IMR-90 (cell line): ENCODE data around the gene MLYCD. TPM values are rescaled to one million over a fixed set of nuclear protein-coding genes. Genes with fewer than 3 reads are reported as not detected.

Source experiments
- ATAC-seq: fragments of 200-7000 bp; cut with Tn5 transposase; 2 replicates; pipeline ENCODE4 v1.9.1; 2020; ENCODE audit warnings: low read depth, mild to moderate bottlenecking, moderate library complexity
- BruUV-seq: library from RNA; stranded (reverse); fragments of 400-500 nt; replicated peaks from 2 replicates; lab custom pipeline; 2021; lab: Mats Ljungman, UMichigan
- CTCF ChIA-PET: fragments of 300-600 bp; formaldehyde crosslinking; extraction: SDS; loops from one replicate; lab custom pipeline; 2021; ENCODE audit warnings: antibody characterized with exemption; lab: Yijun Ruan, JAX
- POLR2A ChIA-PET: fragments of 300-600 bp; sonication (Branson Sonifier 250); formaldehyde crosslinking; loops from one replicate; lab custom pipeline; 2022; ENCODE audit warnings: antibody characterized with exemption; ENCODE audit not compliant: unreplicated experiment; lab: Charles Lee
- DNase-seq: peaks from one replicate; pipeline ENCODE4 v3.0.0; 2013
- H2AFZ ChIP-seq: replicated peaks from 2 replicates; pipeline ENCODE3; 2013; ENCODE audit warnings: low read length, mild to moderate bottlenecking; ENCODE audit not compliant: poor library complexity
- H2AK5ac ChIP-seq: 2 replicates; pipeline ENCODE4 v1.6.1; 2013; ENCODE audit warnings: low read depth, low read length, inconsistent platforms
- H2AK9ac ChIP-seq: replicated peaks from 2 replicates; pipeline ENCODE3; 2013; ENCODE audit warnings: mild to moderate bottlenecking, low read depth, low read length, moderate library complexity; ENCODE audit not compliant: poor library complexity
- H2BK120ac ChIP-seq: 2 replicates; pipeline ENCODE4 v1.6.1; 2013; ENCODE audit warnings: low read depth, low read length, inconsistent platforms
- H2BK15ac ChIP-seq: 3 replicates; pipeline ENCODE4 v1.6.1; 2013; ENCODE audit warnings: low read depth, low read length, inconsistent platforms
- H2BK20ac ChIP-seq: 2 replicates; pipeline ENCODE4 v1.6.1; 2013; ENCODE audit warnings: low read depth, mild to moderate bottlenecking, inconsistent platforms, low read length, moderate library complexity
- H2BK5ac ChIP-seq: 2 replicates; pipeline ENCODE4 v1.6.1; 2013; ENCODE audit warnings: mild to moderate bottlenecking, low read depth, low read length, inconsistent platforms; ENCODE audit not compliant: poor library complexity, severe bottlenecking
- H3K14ac ChIP-seq: replicated peaks from 2 replicates; pipeline ENCODE4 v1.6.1; 2013; ENCODE audit warnings: low read depth, low read length, inconsistent platforms
- H3K18ac ChIP-seq: 2 replicates; pipeline ENCODE4 v1.6.1; 2013; ENCODE audit warnings: low read depth, low read length, control low read depth
- H3K23ac ChIP-seq: 2 replicates; pipeline ENCODE4 v1.6.1; 2013; ENCODE audit warnings: low read depth, low read length, inconsistent platforms
- H3K27ac ChIP-seq: 2 replicates; pipeline ENCODE4 v1.5.1; 2013; ENCODE audit warnings: mild to moderate bottlenecking, control low read depth, low read length; ENCODE audit not compliant: insufficient read depth
- H3K27me3 ChIP-seq: 2 replicates; pipeline ENCODE4 v1.6.1; 2013; ENCODE audit warnings: low read length; ENCODE audit not compliant: control insufficient read depth, insufficient read depth
- H3K36me3 ChIP-seq: 2 replicates; pipeline ENCODE4 v1.6.1; 2013; ENCODE audit warnings: low read length, mixed read lengths; ENCODE audit not compliant: control insufficient read depth, insufficient read depth
- H3K4ac ChIP-seq: 2 replicates; pipeline ENCODE4 v1.6.1; 2013; ENCODE audit warnings: low read depth, low read length, inconsistent platforms
- H3K4me1 ChIP-seq: 2 replicates; pipeline ENCODE4 v1.6.1; 2013; ENCODE audit warnings: low read length, mixed read lengths; ENCODE audit not compliant: control insufficient read depth, insufficient read depth
- H3K4me2 ChIP-seq: 2 replicates; pipeline ENCODE4 v1.6.1; 2013; ENCODE audit warnings: low read depth, mild to moderate bottlenecking, control low read depth, low read length, moderate library complexity
- H3K4me3 ChIP-seq: 2 replicates; pipeline ENCODE4 v1.5.1; 2013; ENCODE audit warnings: low read depth, mild to moderate bottlenecking, control low read depth, low read length, moderate library complexity; ENCODE audit not compliant: insufficient read depth
- H3K56ac ChIP-seq: 2 replicates; pipeline ENCODE4 v1.6.1; 2013; ENCODE audit warnings: low read length, inconsistent platforms; ENCODE audit not compliant: insufficient read depth; ENCODE audit errors: extremely low read depth
- H3K79me1 ChIP-seq, 2 experiments: 2 replicates each; pipeline ENCODE4 v1.6.1; 2013; ENCODE audit warnings: low read length in 2 of 2, inconsistent platforms in 1 of 2, low read depth in 1 of 2
- H3K9ac ChIP-seq: 2 replicates; pipeline ENCODE4 v1.6.1; 2013; ENCODE audit warnings: low read depth, low read length, control low read depth
- H3K9me1 ChIP-seq: 2 replicates; pipeline ENCODE4 v1.6.1; 2013; ENCODE audit warnings: low read length, inconsistent platforms; ENCODE audit not compliant: insufficient read depth
- H3K9me3 ChIP-seq: 2 replicates; pipeline ENCODE4 v1.6.1; 2013; ENCODE audit warnings: low read length; ENCODE audit not compliant: control insufficient read depth, insufficient read depth
- H4K20me1 ChIP-seq: 2 replicates; pipeline ENCODE4 v1.6.1; 2013; ENCODE audit warnings: low read length, inconsistent platforms; ENCODE audit not compliant: insufficient read depth
- H4K5ac ChIP-seq: 2 replicates; pipeline ENCODE4 v1.6.1; 2013; ENCODE audit warnings: mild to moderate bottlenecking, low read depth, low read length, control low read depth
- H4K8ac ChIP-seq, 2 experiments: 2 replicates each; pipeline ENCODE4 v1.6.1; 2013; ENCODE audit warnings: low read depth in 2 of 2, low read length in 2 of 2, control low read depth in 1 of 2, inconsistent platforms in 1 of 2
- H4K91ac ChIP-seq: 2 replicates; pipeline ENCODE4 v1.6.1; 2013; ENCODE audit warnings: low read depth, low read length, inconsistent platforms; ENCODE audit not compliant: insufficient read depth
- CTCF ChIP-seq: conservative IDR thresholded peaks from 2 replicates; pipeline ENCODE4 v1.5.1; 2012; ENCODE audit warnings: mild to moderate bottlenecking, low read depth, low read length, improper control_type of control experiment
- ELK1 ChIP-seq: fragments of 150-350 bp; IDR thresholded peaks from 2 replicates; pipeline ENCODE4 v1.6.1; 2016; ENCODE audit warnings: low read depth, mild to moderate bottlenecking, low read length, moderate library complexity, borderline replicate concordance
- FOS ChIP-seq: fragments of 150-350 bp; IDR thresholded peaks from 2 replicates; pipeline ENCODE4 v1.6.1; 2016; ENCODE audit warnings: low read depth, low read length
- MAFK ChIP-seq: IDR thresholded peaks from 2 replicates; pipeline ENCODE4 v1.6.1; 2012; ENCODE audit warnings: low read depth, low read length, improper control_type of control experiment
- MXI1 ChIP-seq: IDR thresholded peaks from 2 replicates; pipeline ENCODE4 v1.6.1; 2012; ENCODE audit warnings: low read depth, mild to moderate bottlenecking, low read length, moderate library complexity, borderline replicate concordance
- NFE2L2 ChIP-seq: fragments of 150-350 bp; IDR thresholded peaks from 2 replicates; pipeline ENCODE4 v1.6.1; 2016; ENCODE audit warnings: low read depth, mild to moderate bottlenecking, low read length
- POLR2A ChIP-seq: IDR thresholded peaks from 2 replicates; pipeline ENCODE4 v1.6.1; 2012; ENCODE audit warnings: mild to moderate bottlenecking, low read depth, low read length
- RAD21 ChIP-seq: IDR thresholded peaks from 2 replicates; pipeline ENCODE4 v1.6.1; 2012; ENCODE audit warnings: low read length, improper control_type of control experiment
- WGBS, 2 experiments: methylation state at CpG; one replicate each; pipeline versions ENCODE4 v1.1.5 to v1.1.7; 2013; ENCODE audit warnings: missing lambda C conversion rate in 2 of 2; ENCODE audit not compliant: insufficient read length in 1 of 2; ENCODE audit errors: extremely low coverage in 2 of 2; 5-methylcytosine and 5-hydroxymethylcytosine counted together
- dilution Hi-C: fragments of 300-500 bp; cut with HindIII; formaldehyde crosslinking; loops from one replicate; pipeline ENCODE4 v1.14.3; 2018; ENCODE audit warnings: low sequenced_read_pairs; ENCODE audit not compliant: unreplicated experiment
- in situ Hi-C: fragments of 300-500 bp; cut with MboI; formaldehyde crosslinking; loops from 3 replicates; pipeline ENCODE4 v1.14.3; 2019; ENCODE audit warnings: low sequenced_read_pairs, inconsistent platforms, mixed read lengths
- intact Hi-C: fragments of 100-400 bp; cut with micrococcal nuclease; formaldehyde crosslinking; loops from 2 replicates; pipeline ENCODE4 v1.10.0; 2022
- polyA plus RNA-seq, 3 experiments: library from polyadenylated mRNA; depleted of rRNA; stranded (reverse); fragments of >200 nt; gene quantifications; 2 replicates each; pipeline ENCODE4 v1.2.3, GENCODE V29; 2012; ENCODE audit warnings: low replicate concordance in 1 of 3
- total RNA-seq: library from RNA; depleted of rRNA; stranded (reverse); fragments of >200 nt; gene quantifications from 2 replicates; pipeline ENCODE4 v1.2.3, GENCODE V29; 2012

Gene MLYCD
- total and polyA plus RNA-seq, 2 of the 4 experiments (the other 2 are of a cell fraction) = 1.9 to 2.7 TPM

DNA sequence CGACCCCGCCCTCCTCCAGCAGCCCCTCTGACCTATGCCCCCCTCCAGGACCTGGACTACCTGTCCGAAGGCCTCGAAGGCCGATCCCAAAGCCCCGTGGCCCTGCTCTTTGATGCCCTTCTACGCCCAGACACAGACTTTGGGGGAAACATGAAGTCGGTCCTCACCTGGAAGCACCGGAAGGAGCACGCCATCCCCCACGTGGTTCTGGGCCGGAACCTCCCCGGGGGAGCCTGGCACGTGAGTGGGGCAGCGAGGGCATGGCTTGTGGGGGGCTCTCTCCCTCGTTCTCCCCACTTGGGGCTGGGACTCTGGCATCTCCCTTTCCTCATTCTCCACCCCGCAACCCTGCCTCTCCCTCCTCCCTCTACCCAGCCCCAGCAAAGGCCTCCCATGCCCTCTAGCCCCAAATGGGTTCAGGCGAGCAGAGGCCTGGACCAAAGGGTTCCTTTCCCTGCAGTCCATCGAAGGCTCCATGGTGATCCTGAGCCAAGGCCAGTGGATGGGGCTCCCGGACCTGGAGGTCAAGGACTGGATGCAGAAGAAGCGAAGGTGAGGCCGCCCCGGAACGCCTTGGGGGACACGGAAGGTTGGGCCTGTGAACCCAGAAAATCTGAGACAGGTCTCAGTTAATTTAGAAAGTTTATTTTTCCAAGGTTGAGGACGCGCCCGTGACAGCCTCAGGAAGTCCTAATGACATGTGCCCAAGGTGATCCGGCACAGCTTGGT lies 61.8 kb downstream of the MLYCD start:
- in situ Hi-C loops = loop anchor here (10.0 to 25.0 kb wide), 2 partner anchors 214 to 527 kb away; no protein-coding TSS in a partner anchor
- H3K4me3 ChIP-seq = no peak overlapping the region
- no peak overlapping the region for H4K91ac ChIP-seq
- H3K9me3 ChIP-seq = no peaks in the 10 kb centered on the region
- DNase-seq (no peak), ATAC-seq (no peak)
- H3K4ac ChIP-seq = no peak overlapping the region
- peaks cover 41% of the 10 kb centered on the region for H3K36me3 ChIP-seq
- no peaks in the 10 kb centered on the region for H3K4me1 ChIP-seq
- H3K18ac ChIP-seq = no peak overlapping the region
- H3K79me1 ChIP-seq = peaks cover 0 to 4% of the 10 kb centered on the region in 2 experiments; a peak in 1 of 4 replicates
- no peak overlapping the region for H2AK9ac ChIP-seq
- no peak overlapping the region for H2BK120ac ChIP-seq
- H4K20me1 ChIP-seq = peaks cover 9% of the 10 kb centered on the region; the same call in 1 of the 2 replicates
- WGBS, 2 experiments = 85% methylated on average over 21 of the region's 29 CpGs; no CpG with 5 or more reads in 1 of the 2 experiments
- no peak overlapping the region for H3K23ac ChIP-seq
- no peak overlapping the region for H4K8ac ChIP-seq
- no peak overlapping the region for H3K4me2 ChIP-seq
- no peaks in the 10 kb centered on the region for H3K9me1 ChIP-seq
- H3K14ac ChIP-seq = no peak overlapping the region
- no peak overlapping the region for H3K27ac ChIP-seq
- H2AK5ac ChIP-seq = no peak overlapping the region
- no peak overlapping the region for H2BK5ac ChIP-seq
- no peak overlapping the region for H2BK15ac ChIP-seq
- H3K9ac ChIP-seq = no peak overlapping the region
- dilution Hi-C loops = no loop called here
- H2AFZ ChIP-seq = no peak overlapping the region
- CTCF ChIA-PET = interaction anchor here (0.7 to 1.3 kb wide), 2 partner anchors 105 kb away, joined by 3 to 5 read pairs; no protein-coding TSS in a partner anchor
- BruUV-seq = no TSS peak
- TF ChIP-seq MXI1 (no peak), NFE2L2 (no peak), ELK1 (no peak), CTCF (no peak), POLR2A (no peak), FOS (no peak), RAD21 (no peak), MAFK (no peak)
- POLR2A ChIA-PET = no interaction called here
- no peaks in the 10 kb centered on the region for H3K27me3 ChIP-seq
- no peak overlapping the region for H3K56ac ChIP-seq
- intact Hi-C loops = no loop called here
- no peak overlapping the region for H4K5ac ChIP-seq
- no peak overlapping the region for H2BK20ac ChIP-seq
